GM03348 (cell line): Measurements from ENCODE around the gene JAML.

Experiments used
- DNase-seq: peaks from one replicate; pipeline ENCODE4 v3.0.0; 2012; ENCODE audit warnings: low spot score

Gene JAML

GRCh38 chr11:118224511-118225188 lies at the start of gene JAML:
JAML (minus strand) TSS chr11:118225011; CDS start chr11:118214866, 10,145 bp downstream.
- no peak for DNase-seq

GRCh38 chr11:118274186-118274585 lies 49.4 kb upstream of the JAML start:
- no peak for DNase-seq

GRCh38 chr11:118272001-118272400 lies 47.2 kb upstream of the JAML start:
- DNase-seq, result no peak

- DNase-seq, result no peak
Observed at GRCh38 chr11:118267486-118267885, 42.7 kb upstream of the JAML start.

- DNase-seq, result no peak
Observed at GRCh38 chr11:118265954-118266353, 41.1 kb upstream of the JAML start.

GRCh38 chr11:118264569-118265465 lies 40.0 kb upstream of the JAML start:
- DNase-seq, result no peak

GRCh38 chr11:118263695-118264568 lies 39.1 kb upstream of the JAML start, which contains the start of gene MPZL2:
MPZL2 (minus strand) TSS chr11:118264297; CDS start chr11:118264153, 144 bp downstream.
- DNase-seq, result no peak

GRCh38 chr11:118263112-118263511 lies 38.3 kb upstream of the JAML start:
- no peak for DNase-seq

- no peak for DNase-seq
Observed at GRCh38 chr11:118260353-118260752, 35.5 kb upstream of the JAML start.

- DNase-seq, result no peak
Observed at GRCh38 chr11:118259138-118259537, 34.3 kb upstream of the JAML start.

- DNase-seq, result no peak
Observed at GRCh38 chr11:118258410-118258809, 33.6 kb upstream of the JAML start.

- DNase-seq, result no peak
Observed at GRCh38 chr11:118252688-118253087, 27.9 kb upstream of the JAML start.

GRCh38 chr11:118251858-118252652 lies 27.2 kb upstream of the JAML start, which contains the start of gene MPZL3:
MPZL3 (minus strand) TSS chr11:118252365; CDS start chr11:118252294, 71 bp downstream.
- DNase-seq, result peak; percentile 41

GRCh38 chr11:118247041-118247440 lies 22.2 kb upstream of the JAML start:
- DNase-seq, result no peak

GRCh38 chr11:118245936-118246562 lies 21.2 kb upstream of the JAML start:
- DNase-seq, result no peak

GRCh38 chr11:118243993-118244762 lies 19.4 kb upstream of the JAML start:
- no peak for DNase-seq

- no peak for DNase-seq
Observed at GRCh38 chr11:118243161-118243560, 18.4 kb upstream of the JAML start.

GRCh38 chr11:118241764-118242098 lies 16.9 kb upstream of the JAML start:
- DNase-seq, result no peak

- no peak for DNase-seq
Observed at GRCh38 chr11:118240999-118241763, 16.4 kb upstream of the JAML start.
